ENCODE data around the gene CGAS. TPM values are rescaled to one million over a fixed set of nuclear protein-coding genes. Genes with fewer than 3 reads are reported as not detected.
A peak's percentile ranks its signal among the peaks of the same experiment; 100 is the strongest.

Gene CGAS
- total and polyA plus RNA-seq, 9 of the 15 experiments (the other 6 are each of a cell fraction or from before 2014, with no cell fraction given): 0.01 to 0.32 (median 0.06) TPM; not detected in 2

DNA sequence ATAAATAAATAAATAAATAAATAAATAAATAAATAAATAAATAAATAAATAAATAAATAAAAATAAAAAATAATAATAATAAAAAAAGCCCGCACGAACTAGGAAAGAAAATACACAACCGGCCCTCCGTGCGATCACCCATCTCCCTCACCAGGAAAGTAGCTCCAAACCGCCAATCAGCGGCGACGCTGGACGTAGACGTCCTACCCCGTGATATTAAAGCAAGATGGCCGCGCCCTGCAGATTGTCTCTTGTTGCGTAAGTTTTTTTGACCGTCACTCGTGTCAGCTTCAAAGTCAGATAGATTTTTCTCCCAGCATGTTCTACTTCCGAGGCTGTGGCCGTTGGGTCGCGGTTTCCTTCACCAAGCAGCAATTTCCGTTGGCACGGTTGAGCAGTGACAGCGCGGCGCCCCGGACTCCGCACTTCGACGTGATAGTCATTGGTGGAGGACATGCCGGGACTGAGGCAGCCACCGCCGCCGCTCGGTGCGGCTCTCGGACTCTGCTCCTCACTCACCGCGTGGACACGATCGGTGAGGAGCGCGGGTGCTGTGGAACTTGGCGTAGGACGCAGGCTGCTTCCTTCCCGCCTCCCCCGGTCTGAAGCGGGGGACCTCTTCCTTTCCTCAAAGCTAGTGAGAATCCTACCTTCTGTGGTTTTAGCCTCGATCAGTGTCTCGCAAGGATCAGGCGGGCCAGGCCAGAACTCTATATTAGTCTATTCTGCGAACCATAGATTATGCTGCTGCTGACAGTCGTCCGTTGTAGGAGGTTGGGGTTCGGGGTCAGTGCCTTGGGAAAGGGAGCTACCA is 9.6 kb upstream of the CGAS start, which contains the start of gene MTO1 (continued):
- TF ChIP-seq, protein P1, sequence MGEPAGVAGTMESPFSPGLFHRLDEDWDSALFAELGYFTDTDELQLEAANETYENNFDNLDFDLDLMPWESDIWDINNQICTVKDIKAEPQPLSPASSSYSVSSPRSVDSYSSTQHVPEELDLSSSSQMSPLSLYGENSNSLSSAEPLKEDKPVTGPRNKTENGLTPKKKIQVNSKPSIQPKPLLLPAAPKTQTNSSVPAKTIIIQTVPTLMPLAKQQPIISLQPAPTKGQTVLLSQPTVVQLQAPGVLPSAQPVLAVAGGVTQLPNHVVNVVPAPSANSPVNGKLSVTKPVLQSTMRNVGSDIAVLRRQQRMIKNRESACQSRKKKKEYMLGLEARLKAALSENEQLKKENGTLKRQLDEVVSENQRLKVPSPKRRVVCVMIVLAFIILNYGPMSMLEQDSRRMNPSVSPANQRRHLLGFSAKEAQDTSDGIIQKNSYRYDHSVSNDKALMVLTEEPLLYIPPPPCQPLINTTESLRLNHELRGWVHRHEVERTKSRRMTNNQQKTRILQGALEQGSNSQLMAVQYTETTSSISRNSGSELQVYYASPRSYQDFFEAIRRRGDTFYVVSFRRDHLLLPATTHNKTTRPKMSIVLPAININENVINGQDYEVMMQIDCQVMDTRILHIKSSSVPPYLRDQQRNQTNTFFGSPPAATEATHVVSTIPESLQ (CRISPR knock-in tag; IDR thresholded peaks at IDR 0.05): peak; percentile 42; the same call in 1 of the 2 replicates
- TF ChIP-seq PHTF2 (CRISPR knock-in tag; IDR thresholded peaks at IDR 0.05) (no peak), SRSF3 (IDR thresholded peaks at IDR 0.05; ENCODE audit: insufficient read depth, low read length) (peak; percentile 97), TEAD1 (CRISPR knock-in tag; IDR thresholded peaks at IDR 0.05) (peak in 1 of 2 experiments; percentile 79; a peak in 1 of 4 replicates), PML (IDR thresholded peaks at IDR 0.05; ENCODE audit: low read length) (peak; percentile 71), ETV5 (CRISPR knock-in tag; IDR thresholded peaks at IDR 0.05; ENCODE audit: low read depth) (peak; percentile 38; the same call in 1 of the 2 replicates), SMARCA4 (IDR thresholded peaks at IDR 0.05) (peak; percentile 21; the same call in 1 of the 2 replicates), ZNF134 (CRISPR knock-in tag; conservative IDR thresholded peaks at IDR 0.05) (no peak), ZFX (CRISPR knock-in tag; IDR thresholded peaks at IDR 0.05) (peak; percentile 52; the same call in 1 of the 2 replicates), GABPB2 (CRISPR knock-in tag; conservative IDR thresholded peaks at IDR 0.05) (no peak), ZNF232 (CRISPR knock-in tag; IDR thresholded peaks at IDR 0.05) (no peak), TEAD2 (tag; IDR thresholded peaks at IDR 0.05) (no peak), KAT7 (CRISPR knock-in tag; IDR thresholded peaks at IDR 0.05; ENCODE audit: borderline replicate concordance) (peak; percentile 91; the same call in 1 of the 2 replicates), ZNF444 (CRISPR knock-in tag; IDR thresholded peaks at IDR 0.05) (no peak), FUS (optimal IDR thresholded peaks at IDR 0.05; ENCODE audit: low read depth, low read length) (no peak), GATA2 (CRISPR knock-in tag; IDR thresholded peaks at IDR 0.05) (no peak), ZNF23 (CRISPR knock-in tag; IDR thresholded peaks at IDR 0.05) (no peak), KDM1A (IDR thresholded peaks at IDR 0.05) (no peak), ZNF282 (CRISPR knock-in tag; IDR thresholded peaks at IDR 0.05) (no peak), ZNF408 (CRISPR knock-in tag; IDR thresholded peaks at IDR 0.05; ENCODE audit: low read depth) (no peak)
- TF ChIP-seq, protein P2, sequence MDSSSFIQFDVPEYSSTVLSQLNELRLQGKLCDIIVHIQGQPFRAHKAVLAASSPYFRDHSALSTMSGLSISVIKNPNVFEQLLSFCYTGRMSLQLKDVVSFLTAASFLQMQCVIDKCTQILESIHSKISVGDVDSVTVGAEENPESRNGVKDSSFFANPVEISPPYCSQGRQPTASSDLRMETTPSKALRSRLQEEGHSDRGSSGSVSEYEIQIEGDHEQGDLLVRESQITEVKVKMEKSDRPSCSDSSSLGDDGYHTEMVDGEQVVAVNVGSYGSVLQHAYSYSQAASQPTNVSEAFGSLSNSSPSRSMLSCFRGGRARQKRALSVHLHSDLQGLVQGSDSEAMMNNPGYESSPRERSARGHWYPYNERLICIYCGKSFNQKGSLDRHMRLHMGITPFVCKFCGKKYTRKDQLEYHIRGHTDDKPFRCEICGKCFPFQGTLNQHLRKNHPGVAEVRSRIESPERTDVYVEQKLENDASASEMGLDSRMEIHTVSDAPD (CRISPR knock-in tag; IDR thresholded peaks at IDR 0.05): peak; percentile 56; the same call in 1 of the 2 replicates
- TF ChIP-seq, protein P3, sequence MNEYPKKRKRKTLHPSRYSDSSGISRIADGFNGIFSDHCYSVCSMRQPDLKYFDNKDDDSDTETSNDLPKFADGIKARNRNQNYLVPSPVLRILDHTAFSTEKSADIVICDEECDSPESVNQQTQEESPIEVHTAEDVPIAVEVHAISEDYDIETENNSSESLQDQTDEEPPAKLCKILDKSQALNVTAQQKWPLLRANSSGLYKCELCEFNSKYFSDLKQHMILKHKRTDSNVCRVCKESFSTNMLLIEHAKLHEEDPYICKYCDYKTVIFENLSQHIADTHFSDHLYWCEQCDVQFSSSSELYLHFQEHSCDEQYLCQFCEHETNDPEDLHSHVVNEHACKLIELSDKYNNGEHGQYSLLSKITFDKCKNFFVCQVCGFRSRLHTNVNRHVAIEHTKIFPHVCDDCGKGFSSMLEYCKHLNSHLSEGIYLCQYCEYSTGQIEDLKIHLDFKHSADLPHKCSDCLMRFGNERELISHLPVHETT (CRISPR knock-in tag; conservative IDR thresholded peaks at IDR 0.05 in 1 of 2, IDR thresholded peaks at IDR 0.05 in 1 of 2): 0 out of 4 replicates have a peak, but pooled peaks of 1 of the 2 experiments have one; percentile 52
- TF ChIP-seq, protein P4, sequence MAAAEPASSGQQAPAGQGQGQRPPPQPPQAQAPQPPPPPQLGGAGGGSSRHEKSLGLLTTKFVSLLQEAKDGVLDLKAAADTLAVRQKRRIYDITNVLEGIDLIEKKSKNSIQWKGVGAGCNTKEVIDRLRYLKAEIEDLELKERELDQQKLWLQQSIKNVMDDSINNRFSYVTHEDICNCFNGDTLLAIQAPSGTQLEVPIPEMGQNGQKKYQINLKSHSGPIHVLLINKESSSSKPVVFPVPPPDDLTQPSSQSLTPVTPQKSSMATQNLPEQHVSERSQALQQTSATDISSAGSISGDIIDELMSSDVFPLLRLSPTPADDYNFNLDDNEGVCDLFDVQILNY (CRISPR knock-in tag; IDR thresholded peaks at IDR 0.05): 0 out of 2 replicates have a peak, but pooled peaks have one; percentile 70

Measured in K562 (cell line).